Natural killer cell (primary cell): ENCODE measurements around the gene CEND1. TPM values are rescaled to one million over a fixed set of nuclear protein-coding genes. Genes with fewer than 3 reads are reported as not detected.

ENCODE experiments used
- ATAC-seq, 3 donors: fragments of 150-1000 bp in 2 of 3; fragments of 200-7000 bp in 1 of 3; cut with Tn5 transposase; 1 replicate in 1 of 3; 2 replicates in 2 of 3; pipeline ENCODE4 v1.10.0; 2021; ENCODE audit warnings: mild to moderate bottlenecking in 2 of 3, moderate library complexity in 2 of 3
- DNase-seq, 2 donors: peaks; one replicate each; pipeline versions ENCODE4 v3.0.0 to v3.0.0-alpha.2; 2013 to 2021; ENCODE audit warnings: mixed read lengths in 1 of 2
- H3K27ac ChIP-seq: one replicate; pipeline ENCODE4 v1.5.1; 2013; ENCODE audit warnings: mild to moderate bottlenecking, low read length
- H3K27me3 ChIP-seq: one replicate; pipeline ENCODE4 v1.6.1; 2013; ENCODE audit warnings: low read length; ENCODE audit not compliant: control insufficient read depth, insufficient read depth
- H3K36me3 ChIP-seq: one replicate; pipeline ENCODE4 v1.6.1; 2013; ENCODE audit warnings: low read length; ENCODE audit not compliant: control insufficient read depth, insufficient read depth
- H3K4me1 ChIP-seq: one replicate; pipeline ENCODE4 v1.6.1; 2013; ENCODE audit warnings: low read length; ENCODE audit not compliant: control insufficient read depth, insufficient read depth
- H3K4me3 ChIP-seq: one replicate; pipeline ENCODE4 v1.5.1; 2013; ENCODE audit warnings: low read length
- H3K9me3 ChIP-seq: one replicate; pipeline ENCODE4 v1.6.1; 2013; ENCODE audit warnings: low read length; ENCODE audit not compliant: control insufficient read depth, insufficient read depth
- H3K27ac Mint-ChIP-seq, 2 donors: one replicate each; pipeline ENCODE4 v1.8.0; 2022; ENCODE audit warnings: mild to moderate bottlenecking in 2 of 2, mixed read lengths in 2 of 2, moderate library complexity in 1 of 2
- H3K27me3 Mint-ChIP-seq, 2 donors: one replicate each; pipeline ENCODE4 v1.8.0; 2022; ENCODE audit warnings: low read depth in 2 of 2, mixed read lengths in 2 of 2
- H3K36me3 Mint-ChIP-seq: one replicate; pipeline ENCODE4 v1.8.0; 2022; ENCODE audit warnings: mixed read lengths
- H3K4me1 Mint-ChIP-seq, 2 donors: one replicate each; pipeline ENCODE4 v1.8.0; 2022; ENCODE audit warnings: mixed read lengths in 2 of 2
- H3K4me3 Mint-ChIP-seq: one replicate; pipeline ENCODE4 v1.8.0; 2022; ENCODE audit warnings: mild to moderate bottlenecking, moderate library complexity, mixed read lengths
- H3K9me3 Mint-ChIP-seq, 2 donors: one replicate each; pipeline ENCODE4 v1.8.0; 2022; ENCODE audit warnings: mixed read lengths in 2 of 2
- WGBS: methylation state at CpG from one replicate; pipeline ENCODE4 v1.1.7; 2013; ENCODE audit warnings: missing lambda C conversion rate; ENCODE audit not compliant: insufficient coverage; 5-methylcytosine and 5-hydroxymethylcytosine counted together
- intact Hi-C: fragments of 100-400 bp; cut with micrococcal nuclease; formaldehyde crosslinking; loops from one replicate; pipeline ENCODE4 v1.14.2; 2022
- total RNA-seq, 4 donors: library from RNA; stranded (reverse); fragments of 120-200 nt in 1 of 4; gene quantifications; one replicate each; pipeline versions ENCODE4 v1.2.3 to v1.2.4, GENCODE V29; 2013 to 2022
- TF ChIP-seq, protein P1 (sequence below): fragments of 200-600 bp; IDR thresholded peaks from one replicate; pipeline ENCODE4 v1.8.0; 2022; ENCODE audit warnings: antibody characterized with exemption

The CEND1 gene
- total RNA-seq, 3 donors from 2014 or later (not counting 1 experiment from before 2014, with no cell fraction given), result not detected

DNA sequence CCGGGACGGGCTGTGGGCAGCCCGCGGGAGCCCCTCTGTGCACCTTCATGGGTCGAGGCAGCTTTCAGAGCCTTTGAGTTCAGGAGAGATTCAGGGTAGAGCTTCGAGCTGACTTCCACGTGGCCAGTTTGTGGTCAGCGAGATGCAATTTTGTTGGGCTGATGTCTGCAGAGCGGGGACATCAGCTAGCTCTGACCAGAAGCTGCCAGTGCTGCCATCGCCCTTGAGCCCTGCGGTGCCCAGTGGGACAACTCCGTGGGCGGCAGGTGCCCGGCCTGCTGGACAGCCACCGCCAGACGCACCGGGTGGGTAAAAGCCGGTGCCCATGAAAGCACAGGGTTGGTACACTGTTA is 41.9 kb downstream of the CEND1 start:
- H3K9me3 Mint-ChIP-seq, result no peaks in the 10 kb centered on the region
- intact Hi-C loops, result no loop called here
- TF ChIP-seq, protein P1, sequence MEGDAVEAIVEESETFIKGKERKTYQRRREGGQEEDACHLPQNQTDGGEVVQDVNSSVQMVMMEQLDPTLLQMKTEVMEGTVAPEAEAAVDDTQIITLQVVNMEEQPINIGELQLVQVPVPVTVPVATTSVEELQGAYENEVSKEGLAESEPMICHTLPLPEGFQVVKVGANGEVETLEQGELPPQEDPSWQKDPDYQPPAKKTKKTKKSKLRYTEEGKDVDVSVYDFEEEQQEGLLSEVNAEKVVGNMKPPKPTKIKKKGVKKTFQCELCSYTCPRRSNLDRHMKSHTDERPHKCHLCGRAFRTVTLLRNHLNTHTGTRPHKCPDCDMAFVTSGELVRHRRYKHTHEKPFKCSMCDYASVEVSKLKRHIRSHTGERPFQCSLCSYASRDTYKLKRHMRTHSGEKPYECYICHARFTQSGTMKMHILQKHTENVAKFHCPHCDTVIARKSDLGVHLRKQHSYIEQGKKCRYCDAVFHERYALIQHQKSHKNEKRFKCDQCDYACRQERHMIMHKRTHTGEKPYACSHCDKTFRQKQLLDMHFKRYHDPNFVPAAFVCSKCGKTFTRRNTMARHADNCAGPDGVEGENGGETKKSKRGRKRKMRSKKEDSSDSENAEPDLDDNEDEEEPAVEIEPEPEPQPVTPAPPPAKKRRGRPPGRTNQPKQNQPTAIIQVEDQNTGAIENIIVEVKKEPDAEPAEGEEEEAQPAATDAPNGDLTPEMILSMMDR, result no peak
- Histone ChIP-seq H3K4me1 (peaks cover 22% of the 10 kb centered on the region), H3K4me3 (peak overlapping the region; percentile 56), H3K27ac (peak overlapping the region; percentile 40), H3K9me3 (no peaks in the 10 kb centered on the region), H3K27me3 (no peaks in the 10 kb centered on the region), H3K36me3 (no peaks in the 10 kb centered on the region)
- peaks cover 9 to 14% of the 10 kb centered on the region in 2 donors for H3K4me1 Mint-ChIP-seq
- H3K36me3 Mint-ChIP-seq, result no peaks in the 10 kb centered on the region
- WGBS, result under 1% methylated on average over 18 of the region's 18 CpGs
- DNase-seq, result peak in 1 of 2 donors; percentile 22
- H3K27me3 Mint-ChIP-seq, result no peaks in the 10 kb centered on the region
- no peak for ATAC-seq
- peak overlapping the region in 1 of 2 donors; percentile 58 for H3K27ac Mint-ChIP-seq
- H3K4me3 Mint-ChIP-seq, result peak overlapping the region; percentile 74

DNA sequence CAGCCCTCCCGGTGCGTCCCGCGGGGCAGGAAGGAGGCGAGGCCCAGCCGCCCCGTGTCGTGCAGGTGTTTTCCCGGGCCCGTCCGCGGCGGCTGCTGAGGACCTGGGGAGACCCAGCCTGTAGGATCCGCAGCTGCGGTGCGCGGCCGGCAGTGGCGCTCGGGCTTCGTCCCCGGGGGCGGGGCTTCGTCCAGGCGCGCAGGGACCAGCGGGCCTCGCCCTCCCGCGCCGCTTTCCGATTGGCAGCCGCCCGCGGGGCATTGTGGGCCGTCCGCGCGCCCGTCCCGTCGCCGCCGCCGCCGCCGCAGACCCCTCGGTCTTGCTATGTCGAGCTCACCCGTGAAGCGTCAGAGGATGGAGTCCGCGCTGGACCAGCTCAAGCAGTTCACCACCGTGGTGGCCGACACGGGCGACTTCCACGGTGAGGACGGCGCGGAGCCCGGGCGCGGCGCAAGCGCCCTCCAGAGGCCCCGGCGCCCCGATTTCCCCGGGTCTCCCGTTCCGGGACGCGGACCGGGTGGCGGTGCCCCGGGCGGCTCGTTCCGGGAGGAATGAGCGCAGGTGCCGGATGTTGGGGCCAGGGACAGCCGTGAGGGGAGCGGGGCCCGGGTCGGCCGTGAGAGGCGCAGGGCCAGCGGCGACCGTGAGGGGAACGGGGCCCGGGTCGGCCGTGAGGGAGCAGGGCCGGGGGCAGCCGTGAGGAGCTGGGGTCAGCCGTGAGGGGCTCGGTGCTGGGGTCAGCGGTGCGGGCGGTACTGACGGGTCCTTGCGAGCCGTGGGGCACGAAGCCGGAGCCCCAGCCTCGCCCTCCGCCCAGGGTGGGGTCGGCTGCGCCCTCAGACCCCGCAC is 42.5 kb downstream of the CEND1 start, which contains the start of gene TALDO1:
Gene TALDO1, plus strand, starts transcription at position 307 of the 849 bp plus-strand sequence. Its CDS starts 18 bp downstream, at position 325.
- H3K4me3 ChIP-seq, result peak within 1 kb of the TSS; percentile 56
- TF ChIP-seq, protein P1, result no peak
- H3K4me1 ChIP-seq, result peaks cover 22% of the 10 kb centered on the region

DNA sequence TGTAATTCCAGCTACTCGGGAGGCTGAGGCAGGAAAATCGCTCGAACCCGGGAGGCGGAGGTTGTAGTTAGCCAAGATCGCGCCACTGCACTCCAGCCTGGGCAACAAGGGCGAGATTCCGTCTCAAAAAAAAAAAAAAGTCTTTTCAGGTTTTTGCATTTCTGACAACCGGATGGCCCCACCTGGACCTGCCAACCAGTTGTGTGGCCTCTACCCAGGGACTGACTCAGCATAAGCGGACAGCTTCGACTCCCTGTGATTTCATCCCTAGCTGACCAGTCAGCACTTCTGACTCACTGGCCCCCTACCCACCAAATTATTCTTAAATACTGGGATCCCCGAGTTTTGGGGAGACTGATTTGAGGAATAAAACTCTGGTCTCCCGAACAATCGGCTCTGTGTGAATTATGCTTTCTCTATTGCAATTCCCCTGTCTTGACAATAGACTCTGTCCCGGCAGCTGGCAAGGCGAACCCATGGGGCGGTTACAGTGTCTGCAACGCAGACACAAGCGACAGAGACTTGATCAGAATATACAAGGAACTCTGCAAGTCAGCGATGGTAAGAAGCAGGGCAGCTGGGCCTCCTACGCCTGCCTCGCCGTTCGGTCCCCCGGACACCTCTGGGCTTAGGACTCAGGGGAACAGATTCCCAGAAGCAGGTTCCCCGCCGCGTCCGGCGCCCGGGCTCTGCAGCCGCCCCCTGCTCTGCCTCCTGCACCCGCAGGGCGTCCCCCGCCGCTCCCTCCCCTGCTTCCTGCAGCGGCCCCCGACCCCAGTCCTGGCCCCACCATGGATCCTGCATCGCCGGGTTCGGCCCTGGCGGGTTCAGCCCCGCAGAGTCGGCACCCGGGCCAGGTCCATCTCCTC is 43.4 kb downstream of the CEND1 start:
- H3K36me3 ChIP-seq, result no peaks in the 10 kb centered on the region
- Mint-ChIP-seq H3K4me3 (peak overlapping the region; percentile 93), H3K27me3 (no peaks in the 10 kb centered on the region), H3K4me1 (peaks cover 9 to 14% of the 10 kb centered on the region in 2 donors), H3K36me3 (no peaks in the 10 kb centered on the region), H3K9me3 (no peaks in the 10 kb centered on the region), H3K27ac (peak overlapping the region in 1 of 2 donors; percentile 83)
- peak; percentile 12 to 38 (median 33) for ATAC-seq
- no peaks in the 10 kb centered on the region for H3K27me3 ChIP-seq
- peak overlapping the region; percentile 29 for H3K27ac ChIP-seq
- TF ChIP-seq, protein P1, result no peak
- peak in 1 of 2 donors; percentile 65 for DNase-seq
- no peaks in the 10 kb centered on the region for H3K9me3 ChIP-seq
- WGBS, result 26% methylated on average over 46 of the region's 46 CpGs
- H3K4me3 ChIP-seq, result peak overlapping the region; percentile 56
- intact Hi-C loops, result no loop called here
- H3K4me1 ChIP-seq, result peaks cover 22% of the 10 kb centered on the region

More for the DNA sequence above, 42.5 kb downstream of the CEND1 start, which contains the start of gene TALDO1:
- Histone ChIP-seq H3K27ac (peak within 1 kb of the TSS; percentile 40), H3K9me3 (no peaks in the 10 kb centered on the region), H3K27me3 (no peaks in the 10 kb centered on the region), H3K36me3 (no peaks in the 10 kb centered on the region)
- Mint-ChIP-seq H3K27ac (peak within 1 kb of the TSS in 1 of 2 donors; percentile 83), H3K4me1 (peaks cover 9 to 14% of the 10 kb centered on the region in 2 donors), H3K4me3 (peak within 1 kb of the TSS; percentile 93), H3K27me3 (no peaks in the 10 kb centered on the region), H3K9me3 (no peaks in the 10 kb centered on the region), H3K36me3 (no peaks in the 10 kb centered on the region)
- under 1% methylated on average over 112 of the region's 112 CpGs for WGBS
- DNase-seq (peak; percentile 77 to 86), ATAC-seq (peak; percentile 91 to 93 (median 92))
- intact Hi-C loops, result no loop called here
